ENCODE measurements around the gene PRKAR1B. TPM values are rescaled to one million over a fixed set of nuclear protein-coding genes. Genes with fewer than 3 reads are reported as not detected.
"Not testable (repeated sequence)": the region's sequence is repeated elsewhere in the genome, so short reads cannot be mapped to it uniquely, and the experiment has no call there.

PRKAR1B gene
- total RNA-seq, 2 experiments from 2014 or later = 22.5 to 41.6 TPM

GRCh38 chr7:637826-638225 is 89.3 kb downstream of the PRKAR1B start:
- H3K9me3 ChIP-seq (ENCODE audit: low read length) = no peaks in the 10 kb centered on the region
- no peak for TF ChIP-seq CTCF (conservative IDR thresholded peaks at IDR 0.05; ENCODE audit: low read length)
- no peak for TF ChIP-seq EZH2phosphoT487 (IDR thresholded peaks at IDR 0.05; ENCODE audit: borderline replicate concordance, low read depth, low read length)
- no peak overlapping the region for H3K4me3 ChIP-seq (ENCODE audit: low read depth, low read length, poor library complexity, severe bottlenecking)
- no peaks in the 10 kb centered on the region for H3K79me2 ChIP-seq (ENCODE audit: insufficient read depth, low read depth, low read length)
- CTCF ChIA-PET (ENCODE audit: unreplicated experiment) = interaction anchor here (0.6 kb wide), 2 partner anchors 67 to 550 kb away, joined by 3 read pairs; no protein-coding TSS in a partner anchor
- no peak overlapping the region for H2AFZ ChIP-seq (ENCODE audit: low read length)
- POLR2A ChIA-PET = interaction anchor here (0.8 kb wide), 1 partner anchor 12 kb away, joined by 3 read pairs; no protein-coding TSS in a partner anchor
- H3K4me1 ChIP-seq (ENCODE audit: insufficient read depth, low read length, poor library complexity, severe bottlenecking) = no peaks in the 10 kb centered on the region
- no peaks in the 10 kb centered on the region for H4K20me1 ChIP-seq (ENCODE audit: insufficient read depth, low read length)
- no peak for DNase-seq (ENCODE audit: low spot score)
- H3K27ac ChIP-seq (ENCODE audit: low read depth, low read length, poor library complexity, severe bottlenecking) = no peak overlapping the region
- intact Hi-C loops (cut with micrococcal nuclease; ENCODE audit: unreplicated experiment) = no loop called here
- no peaks in the 10 kb centered on the region for H3K9me2 ChIP-seq (ENCODE audit: insufficient read depth, low read length)
- BruUV-seq (replicated peaks) = no TSS peak
- no peak overlapping the region for H3K4me2 ChIP-seq (ENCODE audit: low read length)
- no peaks in the 10 kb centered on the region for H3K36me3 ChIP-seq (ENCODE audit: insufficient read depth, low read length)

GRCh38 chr7:636396-636795 is 90.7 kb downstream of the PRKAR1B start:
- ChIA-PET CTCF (ENCODE audit: unreplicated experiment) (no interaction called here), POLR2A (no interaction called here)
- Histone ChIP-seq H3K27ac (ENCODE audit: low read depth, low read length, poor library complexity, severe bottlenecking) (no peak overlapping the region), H3K36me3 (ENCODE audit: insufficient read depth, low read length) (no peaks in the 10 kb centered on the region), H2AFZ (ENCODE audit: low read length) (no peak overlapping the region), H3K9me3 (ENCODE audit: low read length) (no peaks in the 10 kb centered on the region), H3K79me2 (ENCODE audit: insufficient read depth, low read depth, low read length) (no peaks in the 10 kb centered on the region), H4K20me1 (ENCODE audit: insufficient read depth, low read length) (no peaks in the 10 kb centered on the region), H3K4me2 (ENCODE audit: low read length) (no peak overlapping the region), H3K9me2 (ENCODE audit: insufficient read depth, low read length) (no peaks in the 10 kb centered on the region), H3K4me1 (ENCODE audit: insufficient read depth, low read length, poor library complexity, severe bottlenecking) (no peaks in the 10 kb centered on the region), H3K4me3 (ENCODE audit: low read depth, low read length, poor library complexity, severe bottlenecking) (no peak overlapping the region)
- no peak for DNase-seq (ENCODE audit: low spot score)
- no TSS peak for BruUV-seq (replicated peaks)
- TF ChIP-seq EZH2phosphoT487 (IDR thresholded peaks at IDR 0.05; ENCODE audit: borderline replicate concordance, low read depth, low read length) (no peak), CTCF (conservative IDR thresholded peaks at IDR 0.05; ENCODE audit: low read length) (no peak)
- intact Hi-C loops (cut with micrococcal nuclease; ENCODE audit: unreplicated experiment) = no loop called here

- H3K9me3 ChIP-seq (ENCODE audit: low read length); intact Hi-C loops (cut with micrococcal nuclease; ENCODE audit: unreplicated experiment); H3K4me2 ChIP-seq (ENCODE audit: low read length); CTCF ChIA-PET (ENCODE audit: unreplicated experiment); H3K36me3 ChIP-seq (ENCODE audit: insufficient read depth, low read length); BruUV-seq (replicated peaks); DNase-seq (ENCODE audit: low spot score); H3K27ac ChIP-seq (ENCODE audit: low read depth, low read length, poor library complexity, severe bottlenecking); H3K9me2 ChIP-seq (ENCODE audit: insufficient read depth, low read length); H3K79me2 ChIP-seq (ENCODE audit: insufficient read depth, low read depth, low read length); H2AFZ ChIP-seq (ENCODE audit: low read length); H3K4me3 ChIP-seq (ENCODE audit: low read depth, low read length, poor library complexity, severe bottlenecking); H4K20me1 ChIP-seq (ENCODE audit: insufficient read depth, low read length); H3K4me1 ChIP-seq (ENCODE audit: insufficient read depth, low read length, poor library complexity, severe bottlenecking): not testable (repeated sequence)
- POLR2A ChIA-PET = interaction anchor here (0.6 kb wide), 1 partner anchor 739 kb away, joined by 3 read pairs; no protein-coding TSS in a partner anchor
Observed at GRCh38 chr7:635687-636382, 91.2 kb downstream of the PRKAR1B start.
